Fibroblast of lung (primary cell): ENCODE measurements around the gene FAM169A. TPM values are rescaled to one million over a fixed set of nuclear protein-coding genes. Genes with fewer than 3 reads are reported as not detected.
A peak's percentile ranks its signal among the peaks of the same experiment; 100 is the strongest.
"Not testable (repeated sequence)": the region's sequence is repeated elsewhere in the genome, so short reads cannot be mapped to it uniquely, and the experiment has no call there.

Source experiments
- DNase-seq, 2 donors: peaks; one replicate each; pipeline versions ENCODE4 v3.0.0 to v3.0.0-alpha.2; 2010; ENCODE audit warnings: low read depth in 2 of 2
- H2AFZ ChIP-seq: 2 replicates; pipeline ENCODE4 v1.5.1; 2012; ENCODE audit warnings: low read length, control low read depth, inconsistent platforms
- H3K27ac ChIP-seq: 2 replicates; pipeline ENCODE4 v1.5.1; 2011; ENCODE audit warnings: low read length, control low read depth; ENCODE audit not compliant: insufficient read depth
- H3K27me3 ChIP-seq: 2 replicates; pipeline ENCODE4 v1.5.1; 2011; ENCODE audit warnings: mild to moderate bottlenecking, low read length; ENCODE audit not compliant: control insufficient read depth, insufficient read depth
- H3K36me3 ChIP-seq: 2 replicates; pipeline ENCODE4 v1.5.1; 2011; ENCODE audit warnings: low read length; ENCODE audit not compliant: control insufficient read depth, insufficient read depth
- H3K4me1 ChIP-seq: 2 replicates; pipeline ENCODE4 v1.5.1; 2011; ENCODE audit warnings: low read length; ENCODE audit not compliant: control insufficient read depth, insufficient read depth; ENCODE audit errors: extremely low read depth
- H3K4me2 ChIP-seq: 2 replicates; pipeline ENCODE4 v1.5.1; 2011; ENCODE audit warnings: low read length, control low read depth; ENCODE audit not compliant: insufficient read depth; ENCODE audit errors: extremely low read depth
- H3K4me3 ChIP-seq, 4 experiments: fragments of 200-600 bp in 1 of 4; sonication (generic) in 1 of 4; replicated peaks in 1 of 4; 2 replicates each; pipeline ENCODE4 v1.5.1; 2011 to 2016; ENCODE audit warnings: low read length in 4 of 4, low read depth in 3 of 4, mild to moderate bottlenecking in 3 of 4, control low read depth in 2 of 4, inconsistent platforms in 1 of 4, mixed read lengths in 1 of 4; ENCODE audit not compliant: insufficient read depth in 1 of 4; ENCODE audit errors: control extremely low read depth in 1 of 4
- H3K79me2 ChIP-seq: 2 replicates; pipeline ENCODE4 v1.5.1; 2012; ENCODE audit warnings: mild to moderate bottlenecking, low read length, inconsistent platforms; ENCODE audit not compliant: control insufficient read depth, insufficient read depth
- H3K9ac ChIP-seq: 2 replicates; pipeline ENCODE4 v1.5.1; 2011; ENCODE audit warnings: mild to moderate bottlenecking, low read length, control low read depth; ENCODE audit not compliant: insufficient read depth
- H3K9me3 ChIP-seq: 2 replicates; pipeline ENCODE4 v1.5.1; 2012; ENCODE audit warnings: low read depth, low read length; ENCODE audit not compliant: control insufficient read depth, insufficient read depth
- H4K20me1 ChIP-seq: 2 replicates; pipeline ENCODE4 v1.5.1; 2011; ENCODE audit warnings: low read length; ENCODE audit not compliant: control insufficient read depth, insufficient read depth; ENCODE audit errors: extremely low read depth
- EZH2 ChIP-seq: IDR thresholded peaks from 2 replicates; pipeline ENCODE4 v1.5.1; 2012; ENCODE audit warnings: low read length, control low read depth, mild to moderate bottlenecking; ENCODE audit errors: missing control alignments
- polyA plus RNA-seq, 2 donors: library from polyadenylated mRNA; depleted of rRNA in 1 of 2; stranded (reverse) in 1 of 2; unstranded in 1 of 2; fragments of >200 nt; gene quantifications; 2 replicates each; pipeline ENCODE4 v1.2.1, GENCODE V29; 2011 to 2012; ENCODE audit warnings: missing spikeins in 1 of 2
- total RNA-seq: library from RNA; depleted of rRNA; stranded (reverse); fragments of >200 nt; gene quantifications from 2 replicates; pipeline ENCODE4 v1.2.1, GENCODE V29; 2014
- TF ChIP-seq, protein P1 (sequence below), 2 donors: IDR thresholded peaks in 1 of 2; conservative IDR thresholded peaks in 1 of 2; 1 replicate in 1 of 2; 2 replicates in 1 of 2; pipeline ENCODE4 v1.5.1; 2011 to 2012; ENCODE audit warnings: low read length in 2 of 2, control low read depth in 1 of 2, inconsistent platforms in 1 of 2, low read depth in 1 of 2, mild to moderate bottlenecking in 1 of 2

FAM169A gene
- total and polyA plus RNA-seq, 2 donors (not counting 1 experiment from before 2014, with no cell fraction given) = 0.61 to 1.2 TPM

DNA sequence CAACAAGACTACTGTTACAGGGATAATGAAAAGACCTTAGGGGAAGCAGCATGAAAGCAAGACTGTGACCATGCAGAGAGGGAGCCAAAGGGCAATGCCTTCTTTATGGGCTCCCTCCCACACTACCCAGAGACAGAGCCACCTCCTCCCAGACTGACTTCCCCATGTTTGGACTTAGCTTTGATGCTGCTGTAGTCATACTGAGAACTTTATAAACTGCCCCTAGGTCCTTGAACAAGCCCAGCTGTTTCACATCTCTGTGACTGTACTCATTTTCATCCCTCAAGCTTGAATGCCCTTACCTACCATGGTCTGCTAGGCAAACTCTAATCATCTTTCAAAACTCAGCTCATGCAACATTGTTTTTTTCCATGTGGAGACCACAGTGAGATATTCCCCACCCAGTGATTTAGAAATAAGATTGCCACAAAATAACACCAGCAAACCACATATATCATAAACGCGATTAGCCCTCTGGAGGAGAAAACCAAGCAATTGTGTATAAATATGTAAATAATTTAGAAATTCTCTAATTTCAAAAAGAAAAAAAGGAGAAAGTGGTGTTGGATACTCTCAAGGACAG, 23.4 kb upstream of the FAM169A start:
- Histone ChIP-seq H3K4me3 (no peak overlapping the region), H3K9ac (no peak overlapping the region), H3K4me1 (no peaks in the 10 kb centered on the region), H2AFZ (no peak overlapping the region), H3K4me2 (no peak overlapping the region), H3K36me3 (no peaks in the 10 kb centered on the region), H3K9me3 (no peaks in the 10 kb centered on the region), H3K27ac (no peak overlapping the region), H3K79me2 (no peaks in the 10 kb centered on the region), H4K20me1 (no peaks in the 10 kb centered on the region), H3K27me3 (no peaks in the 10 kb centered on the region)
- no peak for DNase-seq
- no peak for TF ChIP-seq EZH2
- TF ChIP-seq, protein P1, sequence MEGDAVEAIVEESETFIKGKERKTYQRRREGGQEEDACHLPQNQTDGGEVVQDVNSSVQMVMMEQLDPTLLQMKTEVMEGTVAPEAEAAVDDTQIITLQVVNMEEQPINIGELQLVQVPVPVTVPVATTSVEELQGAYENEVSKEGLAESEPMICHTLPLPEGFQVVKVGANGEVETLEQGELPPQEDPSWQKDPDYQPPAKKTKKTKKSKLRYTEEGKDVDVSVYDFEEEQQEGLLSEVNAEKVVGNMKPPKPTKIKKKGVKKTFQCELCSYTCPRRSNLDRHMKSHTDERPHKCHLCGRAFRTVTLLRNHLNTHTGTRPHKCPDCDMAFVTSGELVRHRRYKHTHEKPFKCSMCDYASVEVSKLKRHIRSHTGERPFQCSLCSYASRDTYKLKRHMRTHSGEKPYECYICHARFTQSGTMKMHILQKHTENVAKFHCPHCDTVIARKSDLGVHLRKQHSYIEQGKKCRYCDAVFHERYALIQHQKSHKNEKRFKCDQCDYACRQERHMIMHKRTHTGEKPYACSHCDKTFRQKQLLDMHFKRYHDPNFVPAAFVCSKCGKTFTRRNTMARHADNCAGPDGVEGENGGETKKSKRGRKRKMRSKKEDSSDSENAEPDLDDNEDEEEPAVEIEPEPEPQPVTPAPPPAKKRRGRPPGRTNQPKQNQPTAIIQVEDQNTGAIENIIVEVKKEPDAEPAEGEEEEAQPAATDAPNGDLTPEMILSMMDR (conservative IDR thresholded peaks at IDR 0.05 in 1 of 2, IDR thresholded peaks at IDR 0.05 in 1 of 2; ENCODE audit: low read depth in 1 of 2, low read length in 2 of 2) = no peak

DNA sequence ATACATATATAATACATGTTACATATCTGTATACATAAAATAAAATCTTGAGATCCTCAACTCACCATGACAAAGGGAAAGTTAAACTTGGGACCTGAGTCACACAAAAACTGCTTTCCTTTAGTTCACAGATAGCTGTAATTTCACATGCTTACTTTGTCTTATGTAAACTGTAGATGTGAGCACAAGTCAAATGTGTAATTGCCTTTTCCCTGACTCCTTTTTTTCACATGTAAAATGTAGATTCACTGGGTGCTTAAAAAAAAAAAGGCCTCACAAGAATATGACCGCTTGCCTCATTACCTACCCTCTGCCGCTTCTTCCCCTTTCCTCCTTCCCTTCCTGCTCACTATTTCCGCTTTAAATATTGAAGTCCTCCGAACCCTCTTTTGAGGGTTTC, 21.9 kb upstream of the FAM169A start:
- Histone ChIP-seq H3K4me3 (no peak overlapping the region), H3K4me1 (no peaks in the 10 kb centered on the region), H3K4me2 (no peak overlapping the region), H3K36me3 (no peaks in the 10 kb centered on the region), H3K9me3 (no peaks in the 10 kb centered on the region), H3K79me2 (no peaks in the 10 kb centered on the region), H3K27me3 (no peaks in the 10 kb centered on the region), H3K9ac (no peak overlapping the region), H3K27ac (no peak overlapping the region), H2AFZ (no peak overlapping the region), H4K20me1 (no peaks in the 10 kb centered on the region)
- TF ChIP-seq, protein P1 (conservative IDR thresholded peaks at IDR 0.05 in 1 of 2, IDR thresholded peaks at IDR 0.05 in 1 of 2; ENCODE audit: low read depth in 1 of 2, low read length in 2 of 2) = no peak
- TF ChIP-seq EZH2 = no peak
- no peak for DNase-seq

DNA sequence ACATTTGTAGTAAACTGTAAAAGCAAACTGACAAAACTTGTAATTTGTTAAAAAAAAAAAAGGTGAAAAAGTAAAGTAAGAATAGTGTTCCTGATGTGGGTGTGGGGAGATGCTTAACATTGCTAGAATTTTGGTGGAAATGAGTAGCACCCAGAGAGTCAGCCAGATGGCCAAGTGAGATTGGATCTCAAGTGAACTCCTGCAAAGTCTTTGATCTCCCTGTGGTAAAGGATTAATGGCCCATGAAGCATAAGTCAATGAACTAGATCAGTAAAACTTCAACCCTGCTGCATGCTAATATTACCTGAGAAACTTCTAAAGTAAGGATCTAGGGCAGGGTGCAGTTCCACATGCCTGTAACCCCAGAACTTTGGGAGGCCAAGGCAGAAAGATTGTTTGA, 19.0 kb upstream of the FAM169A start:
- no peak for TF ChIP-seq EZH2
- TF ChIP-seq, protein P1 (conservative IDR thresholded peaks at IDR 0.05 in 1 of 2, IDR thresholded peaks at IDR 0.05 in 1 of 2; ENCODE audit: low read depth in 1 of 2, low read length in 2 of 2) = no peak
- Histone ChIP-seq H2AFZ (no peak overlapping the region), H3K36me3 (no peaks in the 10 kb centered on the region), H3K27me3 (no peaks in the 10 kb centered on the region), H3K79me2 (no peaks in the 10 kb centered on the region), H3K9me3 (no peaks in the 10 kb centered on the region), H3K9ac (no peak overlapping the region), H3K4me2 (no peak overlapping the region), H3K4me3 (no peak overlapping the region), H3K27ac (no peak overlapping the region), H3K4me1 (no peaks in the 10 kb centered on the region), H4K20me1 (no peaks in the 10 kb centered on the region)
- DNase-seq = peak in 1 of 2 donors; percentile 67

DNA sequence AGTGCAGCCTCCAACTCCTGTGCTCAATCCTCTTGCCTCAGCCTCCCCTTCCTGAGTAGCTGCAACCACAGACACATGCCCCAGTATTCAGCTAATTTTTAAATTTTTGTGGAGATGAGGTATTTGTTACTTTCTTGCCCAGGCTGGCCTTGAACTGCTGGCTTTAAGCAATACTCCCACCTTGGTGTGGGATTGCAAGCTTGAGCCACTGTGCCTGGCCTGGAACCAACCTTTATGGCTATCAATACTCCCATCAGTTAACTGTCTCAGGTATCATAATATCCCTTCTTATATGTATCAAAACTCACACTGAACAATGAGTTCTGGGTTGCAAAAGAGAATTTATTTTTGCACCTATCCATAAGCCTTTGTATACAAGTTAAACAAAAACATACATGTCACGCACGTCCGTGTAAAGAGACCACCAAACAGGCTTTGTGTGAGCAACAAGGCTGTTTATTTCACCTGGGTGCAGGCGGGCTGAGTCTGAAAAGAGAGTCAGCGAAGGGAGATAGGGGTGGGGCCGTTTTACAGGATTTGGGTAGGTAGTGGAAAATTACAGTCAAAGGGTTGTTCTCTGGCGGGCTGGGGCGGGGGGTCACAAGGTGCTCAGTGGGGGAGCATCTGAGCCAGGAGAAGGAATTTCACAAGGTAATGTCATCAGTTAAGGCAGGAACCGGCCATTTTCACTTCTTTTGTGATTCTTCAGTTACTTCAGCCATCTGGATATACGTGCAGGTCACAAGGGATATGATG, 16.4 kb upstream of the FAM169A start:
- H4K20me1 ChIP-seq, H3K9me3 ChIP-seq, H3K36me3 ChIP-seq, H2AFZ ChIP-seq, H3K4me1 ChIP-seq, H3K27me3 ChIP-seq, H3K79me2 ChIP-seq, H3K9ac ChIP-seq, DNase-seq, H3K27ac ChIP-seq, H3K4me2 ChIP-seq, H3K4me3 ChIP-seq: not testable (repeated sequence)
